Mucosa of stomach (tissue), 1 donor: ENCODE results near the gene TSC2.

Source experiments
- H3K27me3 ChIP-seq: one replicate; pipeline ENCODE4 v1.7.0; 2013; ENCODE audit warnings: mild to moderate bottlenecking, low read length; ENCODE audit not compliant: control insufficient read depth, insufficient read depth
- H3K36me3 ChIP-seq: one replicate; pipeline ENCODE4 v1.7.0; 2013; ENCODE audit warnings: low read length; ENCODE audit not compliant: control insufficient read depth, insufficient read depth
- H3K4me1 ChIP-seq: one replicate; pipeline ENCODE4 v1.7.0; 2013; ENCODE audit warnings: mild to moderate bottlenecking, low read length; ENCODE audit not compliant: control insufficient read depth, insufficient read depth
- H3K4me3 ChIP-seq: one replicate; pipeline ENCODE4 v1.7.0; 2013; ENCODE audit warnings: low read length
- H3K9ac ChIP-seq: one replicate; pipeline ENCODE4 v1.7.0; 2013; ENCODE audit warnings: mild to moderate bottlenecking, low read length, moderate library complexity
- H3K9me3 ChIP-seq: one replicate; pipeline ENCODE4 v1.7.0; 2013; ENCODE audit warnings: mild to moderate bottlenecking, low read length, moderate library complexity; ENCODE audit not compliant: control insufficient read depth
- donor health status: Pancreatic carcinoma.

TSC2 gene

GRCh38 chr16:2047330-2048115 lies at the start of gene TSC2, which contains the start of gene NTHL1:
TSC2 (plus strand) TSS chr16:2047985; CDS start chr16:2048616, 631 bp downstream.
NTHL1 (minus strand) TSS chr16:2047834; CDS start chr16:2047823, 11 bp downstream.
- peak within 1 kb of the TSS; percentile 96 for H3K4me3 ChIP-seq
- peaks cover 41% of the 10 kb centered on the region for H3K4me1 ChIP-seq
- peak within 1 kb of the TSS; percentile 87 for H3K9ac ChIP-seq
- no peaks in the 10 kb centered on the region for H3K36me3 ChIP-seq
- no peaks in the 10 kb centered on the region for H3K27me3 ChIP-seq
- no peaks in the 10 kb centered on the region for H3K9me3 ChIP-seq

- Histone ChIP-seq H3K9ac (no peak overlapping the region), H3K27me3 (no peaks in the 10 kb centered on the region), H3K36me3 (peaks cover 3% of the 10 kb centered on the region), H3K4me1 (peaks cover under 1% of the 10 kb centered on the region), H3K4me3 (no peak overlapping the region), H3K9me3 (no peaks in the 10 kb centered on the region)
These were observed 49.4 kb upstream of the TSC2 start for GRCh38 chr16:1998360-1998835.

- H3K9ac ChIP-seq = no peak overlapping the region
- no peaks in the 10 kb centered on the region for H3K27me3 ChIP-seq
- H3K4me3 ChIP-seq = no peak overlapping the region
- peaks cover 5% of the 10 kb centered on the region for H3K36me3 ChIP-seq
- peaks cover 8% of the 10 kb centered on the region for H3K4me1 ChIP-seq
- no peaks in the 10 kb centered on the region for H3K9me3 ChIP-seq
These were observed 48.7 kb upstream of the TSC2 start for GRCh38 chr16:1998852-1999801.

GRCh38 chr16:1999866-2000514 lies 47.8 kb upstream of the TSC2 start:
- Histone ChIP-seq H3K9ac (no peak overlapping the region), H3K9me3 (no peaks in the 10 kb centered on the region), H3K36me3 (peaks cover 5% of the 10 kb centered on the region), H3K4me3 (no peak overlapping the region), H3K4me1 (peaks cover 17% of the 10 kb centered on the region), H3K27me3 (no peaks in the 10 kb centered on the region)

DNA sequence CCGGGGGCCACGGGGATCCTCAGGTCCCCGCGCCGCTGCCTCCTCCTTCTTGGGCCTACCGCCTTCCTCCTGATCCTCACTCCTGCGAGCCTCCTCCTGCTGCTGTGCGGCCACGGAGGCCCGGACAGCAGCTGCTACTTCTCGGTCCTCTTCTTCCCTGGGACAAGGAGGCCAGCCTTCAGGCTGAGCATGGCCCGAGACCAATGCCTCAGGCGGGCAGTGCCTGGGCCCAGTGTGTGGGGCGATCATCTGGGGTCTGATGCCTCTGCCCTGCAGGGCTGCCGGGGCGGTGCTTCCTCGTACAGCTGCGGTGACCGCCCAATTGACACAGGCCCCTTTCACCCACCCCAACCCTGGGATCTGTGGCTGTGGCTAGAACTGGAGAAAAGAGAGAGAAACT lies 46.8 kb upstream of the TSC2 start:
- Histone ChIP-seq H3K4me3 (no peak overlapping the region), H3K9ac (no peak overlapping the region), H3K36me3 (peaks cover 5% of the 10 kb centered on the region), H3K27me3 (no peaks in the 10 kb centered on the region), H3K9me3 (no peaks in the 10 kb centered on the region), H3K4me1 (peaks cover 27% of the 10 kb centered on the region)

DNA sequence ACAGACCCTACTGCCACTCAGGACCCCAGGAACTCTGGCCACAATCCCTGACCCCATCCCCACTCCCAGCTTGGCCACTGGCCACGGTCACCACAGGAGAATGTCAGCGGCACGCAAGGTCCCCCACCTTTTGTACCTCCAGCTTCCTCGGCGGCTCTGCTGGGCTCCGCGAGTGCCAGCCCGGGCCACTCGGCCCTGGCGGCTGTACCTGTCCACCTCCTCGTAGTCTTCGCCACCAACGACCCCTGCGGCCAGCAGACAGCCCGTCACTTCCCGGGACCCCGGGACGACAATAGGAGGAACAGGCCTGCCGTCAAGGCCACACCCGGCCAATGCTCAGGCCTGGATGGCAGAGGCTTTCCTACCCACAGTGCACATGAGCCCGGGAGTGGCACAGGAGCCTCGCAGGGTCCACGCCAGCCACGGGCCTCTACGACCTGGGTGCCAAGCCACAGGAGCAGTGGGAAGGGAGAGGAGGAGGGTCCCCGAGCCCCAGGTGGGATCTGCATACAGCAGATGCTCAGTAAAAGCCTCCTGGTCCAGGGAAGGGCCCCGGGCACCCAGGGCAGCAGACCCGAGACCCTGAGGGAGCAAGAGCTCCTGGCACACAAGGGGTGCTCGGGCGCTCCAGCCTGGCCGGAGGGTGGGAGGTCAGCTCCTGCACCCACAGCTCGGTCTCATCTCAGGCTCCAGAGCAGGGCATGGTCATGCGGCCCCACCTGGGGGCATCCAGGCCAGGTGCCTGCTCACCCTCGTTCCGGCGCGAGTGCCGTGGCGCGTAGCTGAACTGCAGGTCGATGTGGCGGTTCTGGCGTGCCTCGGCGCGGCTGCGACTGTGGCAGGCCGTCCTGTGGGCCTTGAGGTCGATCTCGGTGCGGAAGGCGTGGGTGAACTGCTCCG lies 46.1 kb upstream of the TSC2 start:
- Histone ChIP-seq H3K27me3 (no peaks in the 10 kb centered on the region), H3K9me3 (no peaks in the 10 kb centered on the region), H3K4me1 (peaks cover 34% of the 10 kb centered on the region), H3K36me3 (peaks cover 5% of the 10 kb centered on the region), H3K4me3 (no peak overlapping the region), H3K9ac (no peak overlapping the region)

- Histone ChIP-seq H3K36me3 (peaks cover 5% of the 10 kb centered on the region), H3K9me3 (no peaks in the 10 kb centered on the region), H3K4me3 (no peak overlapping the region), H3K4me1 (peaks cover 42% of the 10 kb centered on the region), H3K27me3 (no peaks in the 10 kb centered on the region), H3K9ac (no peak overlapping the region)
These were observed 45.2 kb upstream of the TSC2 start for GRCh38 chr16:2002406-2003230.

DNA sequence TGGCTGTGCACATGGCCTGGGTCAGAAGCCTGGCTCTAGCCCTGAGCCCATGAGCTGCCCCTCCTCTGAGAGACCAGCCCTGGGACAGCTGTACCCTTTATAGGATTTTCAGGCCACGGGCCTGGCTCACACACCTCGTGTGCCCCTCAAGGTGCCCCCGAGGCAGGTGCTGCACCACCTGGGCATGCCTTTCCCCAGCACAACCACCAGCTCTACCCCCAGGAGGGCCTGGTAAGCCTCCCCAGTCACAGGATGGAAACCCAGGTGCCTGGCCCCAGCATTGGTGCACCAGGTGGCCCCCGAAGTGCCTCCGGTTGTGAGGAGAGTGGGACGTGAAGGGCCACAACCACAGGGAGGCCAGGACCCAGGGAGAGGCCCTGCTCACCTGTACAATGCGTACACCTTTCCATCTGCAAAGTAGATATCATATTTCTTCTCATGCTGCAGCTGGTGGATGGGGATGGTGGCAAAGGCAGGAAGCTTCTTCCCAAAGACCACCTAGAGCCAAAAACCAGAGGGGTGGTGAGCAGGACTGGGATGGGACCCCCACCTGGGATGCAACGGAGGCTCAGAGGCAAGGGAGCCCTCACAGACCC lies 44.5 kb upstream of the TSC2 start:
- Histone ChIP-seq H3K4me3 (no peak overlapping the region), H3K9me3 (no peaks in the 10 kb centered on the region), H3K9ac (peak overlapping the region; percentile 44), H3K4me1 (peaks cover 49% of the 10 kb centered on the region), H3K36me3 (peaks cover 5% of the 10 kb centered on the region), H3K27me3 (no peaks in the 10 kb centered on the region)

DNA sequence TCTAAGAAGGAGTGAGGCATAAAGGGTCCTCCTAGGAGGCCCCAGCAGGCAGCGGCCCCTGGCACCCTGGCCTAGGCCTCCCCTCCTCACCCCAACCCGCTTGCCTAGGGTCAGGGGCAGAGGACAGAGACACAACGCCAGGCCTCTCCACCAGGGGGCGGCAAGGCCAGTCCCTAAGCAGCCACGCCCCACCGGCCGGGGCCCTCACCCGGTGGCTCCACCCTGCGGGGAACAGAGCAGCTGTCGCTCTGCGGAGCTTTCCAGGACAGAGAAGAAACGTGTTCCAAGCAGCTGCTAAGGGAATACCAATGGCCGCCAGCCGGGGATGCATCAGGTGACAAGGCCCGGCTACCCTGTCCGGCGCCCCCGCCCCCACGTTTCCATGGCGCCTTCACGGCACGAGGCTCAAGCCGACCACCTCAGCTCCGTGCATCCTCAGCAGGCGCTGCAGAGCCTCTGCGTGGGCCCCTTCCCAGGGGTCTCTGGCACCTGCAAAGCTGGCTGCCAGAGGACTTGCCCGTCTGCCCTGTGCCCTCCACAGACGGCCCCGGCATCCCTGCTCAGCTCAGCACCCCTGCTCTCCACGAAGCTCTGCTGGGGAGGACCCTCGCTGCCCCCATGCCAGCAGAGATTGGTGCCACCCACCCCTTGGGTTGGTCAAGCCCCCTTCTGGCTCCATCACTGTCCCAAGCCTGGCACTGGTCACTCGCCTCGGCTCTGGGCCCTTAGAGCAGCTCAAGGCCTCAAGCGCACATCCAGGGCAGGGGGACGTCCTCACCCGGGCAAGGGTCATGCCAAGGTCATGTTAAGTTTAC lies 43.8 kb upstream of the TSC2 start:
- H3K4me1 ChIP-seq = peaks cover 56% of the 10 kb centered on the region
- peaks cover 5% of the 10 kb centered on the region for H3K36me3 ChIP-seq

More for the DNA sequence above, 43.8 kb upstream of the TSC2 start:
- no peak overlapping the region for H3K4me3 ChIP-seq
- H3K9me3 ChIP-seq = no peaks in the 10 kb centered on the region
- H3K27me3 ChIP-seq = no peaks in the 10 kb centered on the region
- H3K9ac ChIP-seq = peak overlapping the region; percentile 44
